GM19025 (cell line): ENCODE measurements around the gene RTN4.

ENCODE experiments used
- ATAC-seq: cut with Tn5 transposase; IDR thresholded peaks from one replicate; pipeline ENCODE4 v1.9.1; 2021; ENCODE audit warnings: mild to moderate bottlenecking, low read depth, moderate library complexity; ENCODE audit not compliant: unreplicated experiment

RTN4 gene

DNA sequence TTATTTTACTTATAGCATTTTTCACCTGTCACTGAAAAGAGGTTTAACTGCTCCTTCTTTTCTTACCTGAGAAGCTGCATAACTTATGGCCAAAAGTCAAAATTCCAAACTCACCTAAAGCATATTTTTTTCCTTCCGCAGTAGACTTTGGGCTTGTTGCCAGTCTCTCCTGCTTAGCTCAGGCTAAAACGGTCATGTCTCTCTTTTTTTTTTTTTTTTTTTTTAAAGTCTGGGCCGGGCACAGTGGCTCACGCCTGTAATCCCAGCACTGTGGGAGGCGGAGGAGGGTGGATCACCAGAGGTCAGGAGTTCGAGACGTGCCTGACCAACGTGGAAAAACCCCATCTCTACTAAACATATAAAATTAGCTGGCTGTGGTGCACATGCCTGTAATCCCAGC is 113.5 kb downstream of the RTN4 start:
- ATAC-seq: no peak

DNA sequence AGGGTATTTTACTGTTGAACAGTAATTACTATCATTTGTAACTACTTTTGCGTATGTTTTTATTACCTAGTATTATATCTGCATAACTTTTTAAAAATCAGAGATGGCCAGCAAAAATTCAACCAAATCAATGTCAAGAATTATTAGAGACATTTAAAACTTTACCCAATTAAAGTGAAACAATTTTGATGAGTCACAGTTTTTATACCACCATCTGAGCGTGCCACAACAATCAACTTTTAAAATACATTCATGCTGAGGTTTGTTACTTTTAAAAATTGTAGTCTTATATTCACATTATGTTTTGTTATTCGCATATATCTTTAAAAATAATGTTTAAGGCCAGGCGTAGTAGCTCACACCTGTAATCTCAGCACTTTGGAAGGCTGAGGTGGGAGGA is 114.9 kb downstream of the RTN4 start:
- ATAC-seq: no peak

DNA sequence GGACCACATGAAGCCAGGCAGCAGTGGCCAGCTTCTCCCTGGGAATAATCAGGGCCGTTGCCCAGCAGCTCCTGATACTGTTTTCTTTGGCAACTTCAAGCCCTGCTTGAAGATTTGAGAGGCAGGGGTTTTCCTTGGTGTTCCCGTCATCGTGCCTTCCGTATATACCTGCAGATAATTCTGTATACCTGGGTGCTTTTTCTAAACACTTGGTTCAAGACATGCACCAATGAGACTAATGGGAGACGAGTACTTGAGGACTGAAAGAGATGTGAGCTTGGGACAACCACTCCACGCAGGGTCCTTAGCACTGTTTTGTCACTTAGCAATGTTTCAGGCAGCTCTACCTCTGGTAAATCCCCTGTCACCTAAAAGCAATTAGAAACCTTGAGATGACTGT is 118.8 kb downstream of the RTN4 start:
- no peak for ATAC-seq

DNA sequence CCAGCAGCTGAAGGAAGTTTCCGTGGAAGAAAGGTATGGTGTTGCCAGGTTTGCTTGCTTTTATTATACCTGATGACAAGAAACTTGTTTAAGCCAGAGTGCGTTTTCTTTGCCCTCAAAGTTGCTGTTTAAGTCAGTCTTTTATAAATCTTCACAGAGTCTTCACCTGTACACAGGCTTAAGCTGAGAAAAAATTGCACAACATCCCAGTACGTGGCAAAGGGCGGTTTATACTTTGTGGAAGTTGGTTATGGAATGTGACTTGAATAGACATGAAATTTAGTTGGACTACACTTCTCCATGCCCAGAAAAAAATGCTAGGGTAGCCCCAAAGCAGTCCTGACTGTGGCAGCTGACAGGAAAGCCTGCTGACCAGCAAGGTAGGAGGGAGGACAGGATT is 121.5 kb downstream of the RTN4 start:
- ATAC-seq: no peak

DNA sequence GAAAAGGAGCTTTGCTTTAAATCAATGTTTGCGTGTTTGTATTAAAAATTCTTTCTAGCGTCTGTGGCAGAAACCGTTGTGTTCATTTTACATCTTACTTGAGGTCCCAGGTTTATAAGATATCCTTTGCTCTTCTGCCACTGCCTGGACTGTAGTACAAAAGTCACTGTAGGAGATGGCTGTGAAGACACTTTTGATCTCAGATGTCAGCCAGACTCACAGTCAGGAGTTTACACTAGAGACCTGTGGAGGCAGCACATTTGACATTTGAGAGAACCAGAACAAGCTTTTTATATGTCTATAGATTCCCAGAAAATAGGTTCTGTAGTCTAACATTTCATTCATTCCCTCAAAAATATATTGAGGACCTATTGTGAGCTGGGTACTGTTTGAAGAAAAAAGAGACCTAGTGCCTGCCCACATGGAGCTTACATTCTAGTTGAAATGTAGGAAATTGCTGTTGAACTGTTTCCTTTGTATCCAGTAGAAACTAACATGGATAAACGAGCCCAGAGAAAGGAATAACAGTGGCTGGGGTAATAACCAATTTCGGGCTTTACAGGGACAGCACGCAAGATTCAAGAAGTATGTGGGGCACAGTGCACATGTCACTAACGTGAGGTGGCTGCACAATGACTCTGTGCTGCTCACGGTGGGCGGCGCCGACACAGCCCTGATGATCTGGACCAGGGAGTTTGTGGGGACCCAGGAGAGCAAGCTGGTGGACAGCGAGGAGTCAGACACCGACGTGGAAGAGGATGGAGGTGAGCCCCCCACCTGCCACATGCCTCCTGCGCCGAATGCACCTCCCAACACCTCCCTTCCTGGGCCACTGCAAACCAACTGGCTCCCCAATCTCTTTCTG is 122.3 kb downstream of the RTN4 start:
- no peak for ATAC-seq

DNA sequence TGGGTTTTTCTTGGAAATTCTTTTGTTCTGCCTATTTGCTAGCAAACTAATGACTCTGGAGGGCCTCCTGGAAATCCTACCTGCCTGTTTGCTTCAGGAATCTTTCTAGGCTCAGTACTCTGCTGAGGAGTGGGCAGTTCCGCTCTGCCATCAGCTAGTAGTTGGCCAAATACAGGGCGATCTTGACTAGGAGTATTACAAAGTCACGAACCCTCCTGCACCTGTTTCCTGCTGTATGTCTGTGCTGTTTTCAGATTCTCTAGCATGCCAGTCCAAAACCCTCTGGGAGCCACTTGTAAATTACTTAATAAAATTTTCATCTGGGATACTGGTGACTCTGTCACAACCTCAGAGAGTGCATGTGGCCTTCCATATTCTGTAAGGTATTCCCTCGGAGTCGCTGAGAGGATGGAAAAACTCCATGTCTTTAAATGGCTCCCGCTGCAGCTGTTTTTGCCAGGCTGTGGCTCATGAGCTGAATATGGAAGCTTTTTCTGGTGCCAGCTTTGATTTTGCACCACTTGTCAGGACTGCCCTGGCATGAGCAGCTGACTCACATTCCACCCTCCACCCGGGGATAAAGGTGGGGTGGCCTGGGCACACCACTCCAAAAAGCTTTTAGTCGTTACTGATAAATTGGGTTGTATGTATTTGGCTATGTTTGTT is 123.0 kb downstream of the RTN4 start:
- no peak for ATAC-seq

DNA sequence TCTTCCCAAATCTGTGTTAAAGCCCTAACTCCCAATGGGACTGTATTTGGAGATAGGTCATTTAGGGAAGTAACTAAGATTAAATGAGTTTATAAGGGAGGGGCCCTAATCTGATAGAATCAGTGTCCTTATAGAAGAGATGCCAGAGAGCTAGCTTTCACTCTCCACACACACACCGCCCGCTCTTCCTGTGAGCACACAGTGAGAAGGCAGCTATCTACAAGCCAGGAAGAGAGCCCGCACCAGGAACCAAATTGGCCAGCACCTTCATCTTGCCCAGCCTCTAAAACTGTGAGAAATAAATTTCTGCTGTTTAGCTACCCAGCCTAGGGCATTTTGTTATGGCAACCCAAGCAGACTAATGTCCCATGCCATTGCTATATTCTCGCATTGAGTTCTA is 125.2 kb downstream of the RTN4 start:
- no peak for ATAC-seq

DNA sequence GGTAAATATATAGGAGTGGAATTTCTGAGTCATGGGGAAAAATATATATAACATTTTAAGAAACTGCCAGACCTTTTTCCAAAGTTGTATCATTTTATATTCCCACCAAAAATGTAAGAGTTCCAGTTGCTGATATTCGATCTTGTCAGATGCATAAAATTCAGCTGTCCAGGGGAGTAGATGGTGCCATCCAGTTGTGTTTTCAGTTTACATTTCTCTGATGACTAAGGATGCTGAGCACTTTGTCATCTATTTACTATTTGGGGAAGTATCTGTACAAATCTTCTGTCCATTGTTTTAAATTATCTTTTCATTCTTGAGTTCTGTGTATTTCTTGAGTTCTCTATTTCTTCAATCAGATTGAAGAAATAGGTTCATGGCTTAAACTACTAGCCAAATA is 126.1 kb downstream of the RTN4 start:
- no peak for ATAC-seq
